ENCODE results near the gene IFNA13.
"Not testable (repeated sequence)": the region's sequence is repeated elsewhere in the genome, so short reads cannot be mapped to it uniquely, and the experiment has no call there.

DNA sequence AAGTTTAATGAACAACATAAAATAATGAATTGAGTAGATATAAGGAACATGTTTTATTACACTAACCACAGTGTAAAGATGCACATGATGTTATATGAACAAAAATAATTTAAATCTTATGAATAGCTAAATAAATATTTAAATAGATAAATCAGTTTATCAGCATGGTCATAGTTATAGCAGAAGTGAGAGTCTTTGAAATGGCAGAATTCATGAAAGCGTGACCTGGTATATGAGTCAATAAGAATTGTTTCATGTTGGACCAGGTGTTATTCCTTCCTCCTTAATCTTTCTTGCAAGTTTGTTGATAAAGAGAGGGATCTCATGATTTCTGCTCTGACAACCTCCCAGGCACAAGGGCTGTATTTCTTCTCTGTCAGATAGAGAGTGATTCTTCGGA lies 688 bp downstream of the IFNA13 start:
- TF ChIP-seq, protein P1, sequence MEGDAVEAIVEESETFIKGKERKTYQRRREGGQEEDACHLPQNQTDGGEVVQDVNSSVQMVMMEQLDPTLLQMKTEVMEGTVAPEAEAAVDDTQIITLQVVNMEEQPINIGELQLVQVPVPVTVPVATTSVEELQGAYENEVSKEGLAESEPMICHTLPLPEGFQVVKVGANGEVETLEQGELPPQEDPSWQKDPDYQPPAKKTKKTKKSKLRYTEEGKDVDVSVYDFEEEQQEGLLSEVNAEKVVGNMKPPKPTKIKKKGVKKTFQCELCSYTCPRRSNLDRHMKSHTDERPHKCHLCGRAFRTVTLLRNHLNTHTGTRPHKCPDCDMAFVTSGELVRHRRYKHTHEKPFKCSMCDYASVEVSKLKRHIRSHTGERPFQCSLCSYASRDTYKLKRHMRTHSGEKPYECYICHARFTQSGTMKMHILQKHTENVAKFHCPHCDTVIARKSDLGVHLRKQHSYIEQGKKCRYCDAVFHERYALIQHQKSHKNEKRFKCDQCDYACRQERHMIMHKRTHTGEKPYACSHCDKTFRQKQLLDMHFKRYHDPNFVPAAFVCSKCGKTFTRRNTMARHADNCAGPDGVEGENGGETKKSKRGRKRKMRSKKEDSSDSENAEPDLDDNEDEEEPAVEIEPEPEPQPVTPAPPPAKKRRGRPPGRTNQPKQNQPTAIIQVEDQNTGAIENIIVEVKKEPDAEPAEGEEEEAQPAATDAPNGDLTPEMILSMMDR (IDR thresholded peaks at IDR 0.05): not testable (repeated sequence)
- not testable (repeated sequence) for TF ChIP-seq EP300 (IDR thresholded peaks at IDR 0.05; ENCODE audit: low read depth); POLR2AphosphoS5 (IDR thresholded peaks at IDR 0.05); POLR2A (IDR thresholded peaks at IDR 0.05)
